ENCODE data around the gene GHSR. TPM values are rescaled to one million over a fixed set of nuclear protein-coding genes. Genes with fewer than 3 reads are reported as not detected.

The GHSR gene
- total and polyA plus RNA-seq, 2 of the 4 experiments (the other 2 are of a cell fraction): not detected

GRCh38 chr3:172465281-172465680 lies 17.0 kb upstream of the GHSR start:
- CTCF ChIA-PET: no interaction called here
- Histone ChIP-seq H2AFZ (replicated peaks; ENCODE audit: low read length, poor library complexity) (no peak overlapping the region), H4K20me1 (ENCODE audit: insufficient read depth, low read length) (no peaks in the 10 kb centered on the region), H3K79me1 (ENCODE audit: low read depth in 1 of 2, low read length in 2 of 2) (no peaks in the 10 kb centered on the region), H3K9ac (ENCODE audit: low read depth, low read length) (no peak overlapping the region), H2AK9ac (replicated peaks; ENCODE audit: low read depth, low read length, poor library complexity) (no peak overlapping the region), H3K4me3 (ENCODE audit: insufficient read depth, low read depth, low read length) (no peak overlapping the region), H3K23ac (ENCODE audit: low read depth, low read length) (no peak overlapping the region), H3K4me1 (ENCODE audit: control insufficient read depth, insufficient read depth, low read length) (peaks cover 4% of the 10 kb centered on the region), H2BK15ac (ENCODE audit: low read depth, low read length) (no peak overlapping the region), H3K14ac (replicated peaks; ENCODE audit: low read depth, low read length) (no peak overlapping the region), H3K27me3 (ENCODE audit: control insufficient read depth, insufficient read depth, low read length) (peaks cover 2% of the 10 kb centered on the region; the same call in 1 of the 2 replicates), H4K5ac (ENCODE audit: low read depth, low read length) (no peak overlapping the region), H3K18ac (ENCODE audit: low read depth, low read length) (no peak overlapping the region), H3K9me1 (ENCODE audit: insufficient read depth, low read length) (no peaks in the 10 kb centered on the region), H2AK5ac (ENCODE audit: low read depth, low read length) (no peak overlapping the region), H3K4ac (ENCODE audit: low read depth, low read length) (no peak overlapping the region), H3K4me2 (ENCODE audit: low read depth, low read length) (no peak overlapping the region), H4K91ac (ENCODE audit: insufficient read depth, low read depth, low read length) (no peak overlapping the region), H3K9me3 (ENCODE audit: control insufficient read depth, insufficient read depth, low read length) (no peaks in the 10 kb centered on the region), H2BK120ac (ENCODE audit: low read depth, low read length) (no peak overlapping the region), H2BK20ac (ENCODE audit: low read depth, low read length) (no peak overlapping the region), H4K8ac (ENCODE audit: low read depth in 2 of 2, low read length in 2 of 2) (no peak overlapping the region), H3K56ac (ENCODE audit: extremely low read depth, insufficient read depth, low read length) (no peak overlapping the region), H3K36me3 (ENCODE audit: control insufficient read depth, insufficient read depth, low read length) (no peaks in the 10 kb centered on the region), H3K27ac (ENCODE audit: insufficient read depth, low read length) (no peak overlapping the region), H2BK5ac (ENCODE audit: low read depth, low read length, poor library complexity, severe bottlenecking) (no peak overlapping the region)
- DNase-seq (no peak), ATAC-seq (ENCODE audit: low read depth) (no peak)
- POLR2A ChIA-PET (ENCODE audit: unreplicated experiment): no interaction called here
- intact Hi-C loops (cut with micrococcal nuclease) (no loop called here), in situ Hi-C loops (cut with MboI; ENCODE audit: low sequenced_read_pairs) (no loop called here), dilution Hi-C loops (cut with HindIII; ENCODE audit: low sequenced_read_pairs, unreplicated experiment) (no loop called here)
- no TSS peak for BruUV-seq (replicated peaks)
- no peak for TF ChIP-seq SMC3 (IDR thresholded peaks at IDR 0.05; ENCODE audit: low read depth, low read length)
- TF ChIP-seq RCOR1 (IDR thresholded peaks at IDR 0.05; ENCODE audit: insufficient replicate concordance, low read length): no peak
